ENCODE results near the gene ZNF460. TPM values are rescaled to one million over a fixed set of nuclear protein-coding genes. Genes with fewer than 3 reads are reported as not detected.

ZNF460 gene
- total RNA-seq, 1 donor from 2014 or later, result 76.2 TPM

DNA sequence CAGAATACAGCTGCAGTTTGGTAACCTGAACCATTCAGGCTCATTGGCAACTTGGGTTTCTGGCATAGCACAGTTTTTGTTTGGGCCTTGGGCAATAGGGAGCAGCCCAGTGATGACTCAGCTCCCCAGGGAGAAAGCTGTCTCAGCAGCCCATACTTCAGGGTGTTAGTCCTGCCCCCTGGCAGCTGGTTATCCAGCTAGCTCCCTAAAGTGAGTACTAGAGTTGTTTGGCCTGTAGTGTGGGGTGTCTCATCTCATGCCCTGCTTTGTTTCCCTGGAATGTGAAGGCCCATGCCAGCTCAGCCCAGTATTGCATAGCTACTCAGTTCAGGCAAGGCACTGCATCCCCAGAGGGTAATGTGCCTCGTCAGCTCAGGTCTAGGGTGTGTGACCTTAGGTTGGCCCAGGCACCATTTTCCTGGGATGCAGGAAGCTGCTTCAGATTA lies 21.8 kb downstream of the ZNF460 start:
- no peak for DNase-seq (ENCODE audit: low spot score in 2 of 2, unreplicated experiment in 2 of 2)
- no peaks in the 10 kb centered on the region for H3K27me3 Mint-ChIP-seq (ENCODE audit: low read depth)
- peaks cover 7% of the 10 kb centered on the region for H3K9me3 Mint-ChIP-seq
- peaks cover 2% of the 10 kb centered on the region for H3K4me1 Mint-ChIP-seq
- H3K4me3 Mint-ChIP-seq, result no peak overlapping the region
- no peak overlapping the region for H3K27ac Mint-ChIP-seq
- H3K36me3 Mint-ChIP-seq, result peaks cover 33% of the 10 kb centered on the region
- TF ChIP-seq, protein P1, sequence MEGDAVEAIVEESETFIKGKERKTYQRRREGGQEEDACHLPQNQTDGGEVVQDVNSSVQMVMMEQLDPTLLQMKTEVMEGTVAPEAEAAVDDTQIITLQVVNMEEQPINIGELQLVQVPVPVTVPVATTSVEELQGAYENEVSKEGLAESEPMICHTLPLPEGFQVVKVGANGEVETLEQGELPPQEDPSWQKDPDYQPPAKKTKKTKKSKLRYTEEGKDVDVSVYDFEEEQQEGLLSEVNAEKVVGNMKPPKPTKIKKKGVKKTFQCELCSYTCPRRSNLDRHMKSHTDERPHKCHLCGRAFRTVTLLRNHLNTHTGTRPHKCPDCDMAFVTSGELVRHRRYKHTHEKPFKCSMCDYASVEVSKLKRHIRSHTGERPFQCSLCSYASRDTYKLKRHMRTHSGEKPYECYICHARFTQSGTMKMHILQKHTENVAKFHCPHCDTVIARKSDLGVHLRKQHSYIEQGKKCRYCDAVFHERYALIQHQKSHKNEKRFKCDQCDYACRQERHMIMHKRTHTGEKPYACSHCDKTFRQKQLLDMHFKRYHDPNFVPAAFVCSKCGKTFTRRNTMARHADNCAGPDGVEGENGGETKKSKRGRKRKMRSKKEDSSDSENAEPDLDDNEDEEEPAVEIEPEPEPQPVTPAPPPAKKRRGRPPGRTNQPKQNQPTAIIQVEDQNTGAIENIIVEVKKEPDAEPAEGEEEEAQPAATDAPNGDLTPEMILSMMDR (IDR thresholded peaks at IDR 0.05; ENCODE audit: unreplicated experiment), result no peak

- H3K36me3 Mint-ChIP-seq, result peaks cover 27% of the 10 kb centered on the region
- H3K4me1 Mint-ChIP-seq, result peaks cover 2% of the 10 kb centered on the region
- no peak overlapping the region for H3K4me3 Mint-ChIP-seq
- no peak overlapping the region for H3K27ac Mint-ChIP-seq
- no peak for DNase-seq (ENCODE audit: low spot score in 2 of 2, unreplicated experiment in 2 of 2)
- peaks cover 7% of the 10 kb centered on the region for H3K9me3 Mint-ChIP-seq
- TF ChIP-seq, protein P1 (IDR thresholded peaks at IDR 0.05; ENCODE audit: unreplicated experiment), result no peak
- H3K27me3 Mint-ChIP-seq (ENCODE audit: low read depth), result no peaks in the 10 kb centered on the region
Observed at GRCh38 chr19:57302727-57303401, 22.6 kb downstream of the ZNF460 start.

- Mint-ChIP-seq H3K9me3 (peaks cover 11% of the 10 kb centered on the region), H3K27ac (peak overlapping the region; percentile 90)
- no peak for DNase-seq (ENCODE audit: low spot score in 2 of 2, unreplicated experiment in 2 of 2)
Observed at GRCh38 chr19:57305056-57305455, 24.8 kb downstream of the ZNF460 start.

DNA sequence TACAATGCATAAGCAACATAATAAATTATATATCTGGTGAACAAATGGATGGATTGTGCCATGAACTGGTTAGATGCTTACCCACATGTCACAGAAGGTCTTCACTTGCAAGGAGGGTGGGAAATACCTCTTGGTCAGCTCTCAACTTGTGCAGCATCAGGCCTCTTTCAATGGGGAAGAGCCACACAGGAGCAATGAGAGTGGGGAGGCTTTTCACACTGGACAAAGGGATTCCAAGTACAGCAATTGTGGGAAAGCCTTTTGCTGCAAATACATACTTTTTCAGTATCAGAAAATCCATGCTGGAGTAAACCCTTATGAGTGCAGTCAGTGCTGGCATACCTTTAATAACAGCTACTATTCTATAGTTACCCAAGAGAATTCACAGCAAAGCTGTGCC lies 28.2 kb downstream of the ZNF460 start:
- Mint-ChIP-seq H3K27me3 (ENCODE audit: low read depth) (peaks cover 15% of the 10 kb centered on the region), H3K4me3 (no peak overlapping the region), H3K9me3 (peaks cover 11% of the 10 kb centered on the region), H3K4me1 (peaks cover 2% of the 10 kb centered on the region), H3K27ac (no peak overlapping the region), H3K36me3 (peaks cover 2% of the 10 kb centered on the region)
- TF ChIP-seq, protein P1 (IDR thresholded peaks at IDR 0.05; ENCODE audit: unreplicated experiment), result no peak
- DNase-seq (ENCODE audit: low spot score in 2 of 2, unreplicated experiment in 2 of 2), result no peak

More at GRCh38 chr19:57305056-57305455, 24.8 kb downstream of the ZNF460 start:
- Mint-ChIP-seq H3K4me3 (no peak overlapping the region), H3K36me3 (peaks cover 14% of the 10 kb centered on the region), H3K4me1 (peaks cover 2% of the 10 kb centered on the region), H3K27me3 (ENCODE audit: low read depth) (no peaks in the 10 kb centered on the region)
- TF ChIP-seq, protein P1 (IDR thresholded peaks at IDR 0.05; ENCODE audit: unreplicated experiment), result no peak

DNA sequence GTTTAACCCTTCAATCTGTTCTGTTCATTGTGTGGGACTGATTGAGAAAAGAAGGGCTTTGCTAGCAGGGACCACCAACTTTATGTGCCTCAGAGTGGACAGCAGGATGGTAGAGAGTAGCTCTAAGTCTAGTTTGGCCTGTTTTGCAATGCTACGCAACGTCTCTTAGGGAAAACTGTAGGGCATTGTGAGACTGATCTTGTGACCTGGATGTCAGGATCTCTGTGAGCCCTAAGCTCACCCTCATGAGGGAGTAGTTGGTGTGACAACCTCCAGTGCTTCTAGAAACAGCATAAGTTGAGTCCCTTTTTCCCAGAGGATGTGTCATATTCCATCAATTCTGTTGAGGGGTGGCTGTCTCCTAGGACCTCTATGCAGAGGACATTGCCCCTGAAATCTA lies 30.5 kb downstream of the ZNF460 start:
- Mint-ChIP-seq H3K4me3 (no peak overlapping the region), H3K4me1 (no peaks in the 10 kb centered on the region), H3K9me3 (peaks cover 11% of the 10 kb centered on the region), H3K27ac (no peak overlapping the region), H3K27me3 (ENCODE audit: low read depth) (peaks cover 38% of the 10 kb centered on the region), H3K36me3 (no peaks in the 10 kb centered on the region)
- no peak for DNase-seq (ENCODE audit: low spot score in 2 of 2, unreplicated experiment in 2 of 2)
- TF ChIP-seq, protein P1 (IDR thresholded peaks at IDR 0.05; ENCODE audit: unreplicated experiment), result no peak

Measured in mesothelial cell of epicardium (in vitro differentiated cells).